Measurements from ENCODE around the gene PDE7B.
"Not testable (repeated sequence)": the region's sequence is repeated elsewhere in the genome, so short reads cannot be mapped to it uniquely, and the experiment has no call there.

The PDE7B gene

DNA sequence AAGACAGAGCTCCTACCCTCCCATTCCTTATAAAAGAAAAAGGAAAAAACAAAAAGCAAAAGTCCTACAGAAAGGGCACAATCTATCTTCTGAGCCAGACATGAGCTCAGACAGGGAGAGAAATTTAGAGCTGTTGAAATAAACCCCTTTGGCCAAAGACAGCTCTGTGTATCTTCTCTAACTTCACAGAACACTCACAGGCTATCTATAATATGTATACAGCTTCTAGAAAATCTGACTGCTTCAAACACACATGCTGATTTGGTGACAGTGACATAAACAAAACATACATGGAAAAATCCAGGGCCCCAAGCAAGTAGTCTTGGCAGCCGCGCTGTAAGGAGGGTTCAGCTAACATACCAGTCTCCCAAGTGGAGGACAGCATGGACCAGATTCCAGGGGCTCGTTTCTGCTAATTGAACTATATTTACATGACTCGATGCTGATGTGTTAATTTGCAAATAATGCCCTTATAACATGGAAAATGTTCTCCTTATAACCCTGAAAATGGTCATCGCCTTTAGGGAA lies 361.6 kb downstream of the PDE7B start:
- DNase-seq, result no peak

DNA sequence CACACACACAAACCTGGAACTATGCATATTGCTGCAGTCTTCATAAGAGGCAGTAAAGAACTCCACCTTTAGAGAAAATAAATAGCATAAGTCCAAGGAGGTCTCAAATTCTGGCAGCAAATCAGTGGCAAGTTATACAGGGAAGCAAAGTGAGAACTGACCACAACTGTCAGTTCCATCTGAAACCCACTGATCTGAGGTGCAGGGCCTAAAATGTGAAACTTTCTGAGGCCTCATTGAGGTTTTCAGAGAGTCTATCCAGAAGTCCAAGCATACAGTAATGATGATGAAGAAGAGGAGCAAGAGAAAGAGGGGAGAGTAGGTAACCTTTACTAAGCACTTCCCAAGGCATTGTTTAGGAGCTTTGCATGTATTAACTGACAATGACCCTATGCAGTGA lies 362.4 kb downstream of the PDE7B start:
- DNase-seq, result no peak

DNA sequence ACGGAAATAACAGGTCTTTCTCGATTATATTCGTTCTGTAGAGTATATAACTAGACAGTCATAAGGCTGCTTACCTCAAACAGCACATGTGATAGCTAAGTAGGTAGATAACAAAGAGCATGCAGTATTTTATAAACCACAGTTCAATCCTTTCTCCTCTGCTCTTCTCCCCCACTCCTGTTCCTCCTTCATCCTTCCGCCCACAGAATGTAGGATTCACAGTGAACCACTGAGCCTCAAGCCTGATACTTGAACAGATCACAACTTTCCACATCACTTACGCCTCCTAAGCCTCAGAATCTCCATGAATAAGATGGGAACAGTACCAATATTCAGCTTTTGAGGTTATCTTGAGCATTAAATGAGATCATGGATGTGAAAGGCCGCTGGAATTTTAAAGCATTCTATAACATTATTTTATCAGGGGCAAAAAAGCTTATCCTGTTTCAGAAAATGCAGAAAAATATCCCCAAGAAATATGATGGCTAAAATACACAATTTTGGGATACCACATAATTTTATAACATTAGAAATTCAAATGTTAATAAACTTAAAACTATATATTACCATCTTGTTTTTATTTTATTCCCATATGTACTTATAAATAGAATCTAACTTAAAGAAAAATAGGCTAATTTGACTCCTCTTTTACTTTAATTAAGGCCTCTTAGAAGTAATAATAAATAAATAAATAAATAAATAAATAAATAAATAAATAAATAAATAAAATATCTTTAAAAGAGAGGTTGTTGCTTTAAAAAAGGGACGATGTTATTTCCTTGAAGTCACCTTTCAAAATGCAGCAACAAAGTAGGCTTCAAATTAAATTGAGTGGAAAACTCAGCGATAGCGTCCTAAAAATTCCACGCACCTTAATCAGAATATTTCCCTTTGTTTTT lies 365.3 kb downstream of the PDE7B start:
- no peak for DNase-seq

DNA sequence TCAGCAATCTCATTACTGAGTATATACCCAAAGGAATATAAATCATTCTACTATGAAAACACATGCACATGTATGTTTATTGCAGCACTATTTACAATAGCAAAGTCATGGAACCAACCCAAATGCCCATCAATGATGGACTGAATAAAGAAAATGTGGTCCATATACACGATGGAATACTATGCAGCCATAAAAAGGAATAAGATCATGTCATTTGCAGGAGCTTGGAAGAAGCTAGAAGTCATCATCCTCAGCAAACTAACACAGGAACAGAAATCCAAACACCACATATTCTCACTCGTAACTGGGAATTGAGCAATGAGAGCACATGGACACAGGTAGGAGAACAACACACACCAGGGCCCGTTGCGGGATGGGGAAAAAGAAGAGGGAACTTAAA lies 373.5 kb downstream of the PDE7B start:
- DNase-seq, result not testable (repeated sequence)

DNA sequence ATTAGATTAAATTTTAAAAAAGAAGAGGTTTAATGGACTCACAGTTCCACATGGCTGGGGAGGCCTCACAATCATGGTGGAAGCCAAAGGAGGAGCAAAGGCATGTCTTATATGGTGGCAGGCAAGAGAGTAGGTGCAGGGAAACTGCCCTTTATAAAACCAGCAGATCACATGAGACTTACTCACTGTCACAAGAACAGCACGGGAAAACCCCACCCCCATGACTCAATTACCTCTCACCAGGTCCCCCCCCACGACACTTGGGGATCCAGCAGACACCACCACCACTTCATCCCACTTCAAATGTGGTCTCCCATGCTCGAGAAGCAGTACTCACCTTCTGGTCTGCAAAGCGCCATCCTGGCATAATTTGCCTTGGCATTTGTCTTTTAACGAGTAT lies 374.0 kb downstream of the PDE7B start:
- DNase-seq, result no peak

DNA sequence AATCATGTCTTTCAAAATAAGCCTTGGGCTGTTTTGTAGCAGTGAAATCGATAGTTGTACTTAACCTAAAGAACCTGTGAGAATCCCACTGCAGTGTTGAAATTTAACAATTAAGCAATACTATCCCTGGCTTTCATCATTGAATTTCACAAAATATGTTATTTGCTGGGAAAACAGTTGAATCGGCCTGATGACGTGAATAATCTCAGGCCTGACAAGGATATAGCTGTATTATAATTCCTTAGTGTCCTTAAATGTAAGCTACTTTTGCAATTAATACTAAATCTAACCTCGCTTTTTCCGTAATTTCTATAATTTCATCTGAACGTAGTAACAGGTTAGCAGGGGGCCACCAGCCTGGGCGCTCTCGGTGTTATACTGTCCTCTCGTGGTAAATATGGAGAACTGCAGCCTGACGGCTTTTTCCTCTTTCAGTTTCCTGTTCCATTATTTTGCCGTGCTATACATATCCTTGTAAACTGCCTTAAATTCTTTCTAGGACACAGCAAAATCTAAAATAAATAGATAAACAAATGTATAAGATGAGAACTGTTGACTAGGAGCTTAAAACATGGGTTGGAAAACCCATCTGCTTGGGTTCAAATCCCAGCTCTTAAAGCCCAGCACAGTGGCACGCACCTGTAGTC lies 374.6 kb downstream of the PDE7B start:
- DNase-seq, result peak; percentile 42

DNA sequence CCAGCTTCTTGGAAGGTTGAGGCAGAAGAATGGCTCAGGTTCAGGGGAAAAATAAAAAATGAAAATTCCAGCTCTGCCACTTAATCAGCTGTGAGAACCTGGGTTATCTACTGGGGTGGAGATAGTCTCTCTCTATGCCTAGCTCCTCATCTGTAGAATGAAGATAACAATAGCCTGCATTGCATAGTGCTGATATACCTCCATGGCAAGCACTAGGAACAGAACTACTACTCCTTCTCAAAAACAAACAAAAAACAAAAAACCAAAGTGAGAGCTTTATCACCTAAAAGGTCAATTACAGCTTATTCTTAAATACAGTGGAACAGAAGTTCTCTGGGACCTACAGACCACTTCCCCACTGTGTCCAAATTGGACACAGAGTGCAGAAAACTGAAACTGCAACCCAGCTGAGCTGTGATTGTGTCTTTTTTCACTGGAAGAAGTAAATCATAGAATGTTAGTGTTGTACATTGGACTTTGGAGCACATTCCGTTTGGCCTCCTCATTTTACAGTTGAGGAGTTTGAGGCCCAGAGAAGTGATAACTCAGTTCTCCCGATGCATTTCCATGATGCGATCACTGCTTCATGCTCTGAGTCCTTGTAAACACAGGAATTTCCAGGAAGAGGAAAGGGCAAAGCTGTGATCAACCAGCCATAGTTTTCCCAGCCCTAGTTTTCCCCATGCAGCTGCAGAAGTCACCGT lies 375.3 kb downstream of the PDE7B start:
- DNase-seq, result no peak

DNA sequence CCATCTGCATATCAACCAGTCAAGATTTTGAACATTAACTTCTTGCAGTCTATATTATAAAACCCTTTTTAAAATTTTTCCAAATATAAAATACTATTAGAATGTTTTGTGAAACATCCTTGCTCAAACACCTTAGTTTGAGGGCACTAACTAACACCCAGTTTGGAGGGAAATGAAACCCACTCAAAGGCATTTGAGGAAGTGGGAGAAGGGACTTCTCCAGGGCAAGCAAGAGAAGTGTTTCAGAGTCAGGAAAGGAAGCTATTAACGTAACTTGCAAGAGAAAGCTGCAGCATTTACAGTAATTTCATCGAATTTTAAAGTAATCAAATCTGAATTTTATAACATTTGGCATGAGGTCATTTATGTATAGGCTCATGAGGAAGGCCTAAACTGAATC lies 377.3 kb downstream of the PDE7B start:
- DNase-seq, result no peak

DNA sequence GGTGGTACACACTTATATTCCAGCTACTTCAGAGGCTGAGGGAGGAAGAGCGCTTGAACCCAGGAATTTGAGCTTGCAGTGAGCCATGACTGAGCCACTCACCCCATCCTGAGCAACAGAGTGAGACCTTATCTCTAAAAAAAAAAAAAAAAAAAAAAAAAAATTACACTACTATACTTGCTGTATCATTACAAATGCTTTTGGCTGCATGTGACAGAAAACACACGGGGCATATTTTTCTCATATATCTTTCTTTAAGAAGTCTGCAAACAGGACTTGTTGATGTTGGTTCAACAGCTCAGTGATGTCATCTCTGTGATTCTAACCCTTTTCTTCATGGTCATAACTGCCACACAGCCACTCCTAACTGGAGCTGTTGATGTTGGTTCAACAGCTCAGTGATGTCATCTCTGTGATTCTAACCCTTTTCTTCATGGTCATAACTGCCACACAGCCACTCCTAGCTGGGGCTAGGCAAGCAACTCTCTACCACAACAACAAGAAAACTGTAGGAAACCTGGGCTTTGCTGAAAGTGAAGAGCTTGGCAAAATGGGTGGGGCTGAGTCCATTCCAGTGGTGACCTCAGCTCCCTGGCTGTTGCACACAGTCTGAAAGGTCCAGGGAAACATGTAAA lies 378.8 kb downstream of the PDE7B start:
- DNase-seq, result no peak

DNA sequence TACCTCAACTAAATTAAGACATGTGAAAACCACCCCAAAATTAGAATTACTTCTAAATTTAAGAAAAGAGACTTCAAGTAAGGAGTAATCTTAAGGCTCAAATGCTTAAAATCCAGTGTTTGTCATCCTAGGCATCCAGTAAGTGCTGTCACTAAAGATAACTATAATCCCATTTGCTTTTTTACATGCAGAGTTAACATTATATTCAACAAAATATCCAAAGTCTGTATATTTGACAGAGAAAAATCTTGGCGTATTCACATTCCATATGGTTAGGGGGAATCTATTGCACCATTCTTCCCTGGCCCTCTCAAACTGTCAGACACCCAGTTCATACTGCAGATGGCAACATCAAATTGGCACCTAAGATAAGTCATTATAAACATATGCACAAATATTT lies 381.2 kb downstream of the PDE7B start:
- DNase-seq, result no peak

DNA sequence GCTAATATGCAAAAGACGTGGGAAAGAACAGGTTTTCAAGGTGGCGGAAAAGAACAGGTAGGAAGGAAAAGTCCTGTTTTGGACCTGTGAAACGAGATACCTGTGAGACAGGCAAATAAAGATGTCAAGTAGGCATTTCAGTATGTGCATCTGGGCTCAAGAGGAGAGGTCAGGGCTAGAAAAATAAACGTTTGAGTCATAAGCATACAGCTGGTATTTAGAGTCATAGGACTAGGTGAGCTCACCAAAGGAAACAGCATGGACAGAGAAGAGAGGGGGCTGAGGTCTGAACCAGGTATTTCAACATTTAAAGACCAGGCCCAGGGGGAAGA lies 383.7 kb downstream of the PDE7B start:
- no peak for DNase-seq

DNA sequence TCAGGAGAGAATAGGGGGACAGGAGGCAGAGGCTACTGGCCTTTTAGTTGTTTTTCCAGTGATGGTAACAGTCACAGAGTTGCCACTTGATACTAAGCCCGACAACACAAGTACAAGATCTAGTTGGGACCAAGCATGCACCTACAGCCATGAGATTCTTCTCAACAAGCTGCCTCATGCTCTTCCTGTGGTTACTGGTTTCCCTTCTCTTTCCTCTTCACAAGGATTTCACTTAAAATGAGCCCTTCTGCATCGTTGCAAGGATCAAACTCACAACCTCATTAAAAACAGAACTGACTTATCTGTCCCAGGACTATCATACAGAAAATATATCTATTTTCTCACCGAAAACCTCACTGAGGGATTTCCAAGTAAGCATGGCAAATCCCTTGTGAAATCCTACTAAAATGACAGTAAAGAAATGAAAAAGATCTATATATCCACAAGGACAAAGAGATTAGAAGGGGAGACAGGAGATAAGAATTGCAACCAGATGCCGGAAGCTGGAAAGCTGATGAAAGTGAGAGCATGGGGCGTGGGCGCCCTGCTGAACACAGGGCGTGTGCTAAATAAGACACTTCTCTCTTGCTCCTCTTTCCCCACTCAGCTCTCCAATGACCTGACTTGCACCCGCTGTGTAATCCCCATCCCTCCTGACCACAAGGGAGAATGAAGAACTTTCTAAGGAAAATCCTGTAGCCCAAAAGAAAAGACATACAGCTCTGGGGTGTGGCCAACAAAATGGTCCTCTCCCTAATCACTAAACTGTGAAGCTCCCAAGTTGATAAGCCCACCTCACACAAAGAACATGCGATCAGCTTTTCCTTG lies 385.2 kb downstream of the PDE7B start:
- no peak for DNase-seq

DNA sequence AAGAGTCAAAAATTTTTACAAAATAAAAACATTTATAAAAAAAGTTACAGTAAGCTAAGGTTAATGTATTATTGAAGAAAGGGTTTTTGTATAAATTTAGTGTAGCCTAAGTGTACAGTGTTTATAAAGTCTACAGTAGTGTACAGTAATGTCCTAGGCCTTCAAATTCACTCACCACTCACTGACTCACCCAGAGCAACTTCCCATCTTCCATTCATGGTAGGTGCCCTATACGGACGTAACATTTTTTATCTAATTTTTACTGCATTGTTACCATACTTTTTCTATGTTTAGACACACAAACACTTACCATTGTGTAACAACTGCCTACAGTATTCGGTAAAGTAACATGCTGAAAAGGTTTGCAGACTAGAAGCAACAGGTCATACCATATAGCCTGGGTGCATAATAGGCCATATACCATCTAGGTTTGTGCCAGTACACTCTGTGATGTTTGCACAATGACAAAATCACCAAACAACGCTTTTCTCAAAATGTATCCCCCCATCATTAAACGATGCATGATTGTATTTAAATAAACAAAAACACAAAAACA lies 392.6 kb downstream of the PDE7B start:
- DNase-seq, result no peak
